ENCODE data around the gene GGPS1. TPM values are rescaled to one million over a fixed set of nuclear protein-coding genes. Genes with fewer than 3 reads are reported as not detected.
"Not testable (repeated sequence)": the region's sequence is repeated elsewhere in the genome, so short reads cannot be mapped to it uniquely, and the experiment has no call there.

GGPS1 gene
- total RNA-seq, 1 experiment from 2014 or later: 17.4 TPM

DNA sequence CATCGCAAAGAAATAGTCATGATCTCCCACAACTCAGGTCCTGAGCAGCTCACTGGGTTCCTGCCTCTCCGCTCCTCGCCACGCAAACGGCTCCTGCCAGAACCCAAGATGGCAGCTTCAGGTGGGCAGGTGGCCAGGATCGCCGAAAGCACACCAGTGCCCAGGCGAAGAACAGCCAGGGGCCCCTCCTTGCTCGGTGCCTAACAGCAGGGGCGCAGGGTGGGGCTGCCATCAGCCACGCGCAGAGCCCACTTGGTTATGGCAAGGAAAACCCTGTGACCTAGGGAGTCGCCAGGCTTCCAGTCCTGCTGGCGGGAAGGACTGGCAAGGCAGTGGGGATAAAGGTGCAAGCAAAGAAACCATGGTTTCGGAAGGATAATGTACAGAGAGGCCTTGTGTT lies 47.9 kb upstream of the GGPS1 start:
- ChIA-PET POLR2A (ENCODE audit: unreplicated experiment) (interaction anchor here (0.5 kb wide), 1 partner anchor 502 kb away, joined by 8 read pairs; no protein-coding TSS in a partner anchor), CTCF (no interaction called here)
- Histone ChIP-seq H3K27ac (ENCODE audit: low read length) (no peak overlapping the region), H3K4me1 (ENCODE audit: insufficient read depth, low read length) (no peaks in the 10 kb centered on the region), H3K9ac (ENCODE audit: low read length) (no peak overlapping the region), H3K4me2 (ENCODE audit: low read length) (no peak overlapping the region), H3K27me3 (ENCODE audit: low read length) (no peaks in the 10 kb centered on the region), H3K36me3 (ENCODE audit: low read depth, low read length) (no peaks in the 10 kb centered on the region), H3K4me3 (ENCODE audit: low read length) (no peak overlapping the region), H2AFZ (ENCODE audit: low read length) (no peak overlapping the region), H3K9me3 (ENCODE audit: low read length) (no peaks in the 10 kb centered on the region), H3K9me2 (replicated peaks; ENCODE audit: low read length) (no peaks in the 10 kb centered on the region), H3K79me2 (ENCODE audit: low read length) (peaks cover 88% of the 10 kb centered on the region), H3F3A (ENCODE audit: low read length, unreplicated experiment) (no peaks in the 10 kb centered on the region), H4K20me1 (ENCODE audit: low read length) (no peaks in the 10 kb centered on the region; the same call in 1 of the 2 replicates)
- no peak for ATAC-seq
- BruUV-seq (replicated peaks): no TSS peak
- TF ChIP-seq EZH2phosphoT487 (IDR thresholded peaks at IDR 0.05; ENCODE audit: borderline replicate concordance, low read length) (no peak), CTCF (conservative IDR thresholded peaks at IDR 0.05; ENCODE audit: low read depth, low read length) (no peak)
- DNase-seq: no peak
- intact Hi-C loops (cut with micrococcal nuclease): no loop called here

GRCh38 chr1:235283636-235284035 lies 44.7 kb upstream of the GGPS1 start:
- H3K9ac ChIP-seq (ENCODE audit: low read length); H3K27me3 ChIP-seq (ENCODE audit: low read length); H3K4me3 ChIP-seq (ENCODE audit: low read length); CTCF ChIA-PET; intact Hi-C loops (cut with micrococcal nuclease); H3K9me2 ChIP-seq (replicated peaks; ENCODE audit: low read length); H3F3A ChIP-seq (ENCODE audit: low read length, unreplicated experiment); POLR2A ChIA-PET (ENCODE audit: unreplicated experiment); DNase-seq; H3K9me3 ChIP-seq (ENCODE audit: low read length); BruUV-seq (replicated peaks); H2AFZ ChIP-seq (ENCODE audit: low read length); H3K4me1 ChIP-seq (ENCODE audit: insufficient read depth, low read length); H4K20me1 ChIP-seq (ENCODE audit: low read length); H3K36me3 ChIP-seq (ENCODE audit: low read depth, low read length); ATAC-seq; H3K4me2 ChIP-seq (ENCODE audit: low read length); H3K27ac ChIP-seq (ENCODE audit: low read length): not testable (repeated sequence)
- H3K79me2 ChIP-seq (ENCODE audit: low read length): peaks cover 87% of the 10 kb centered on the region

- no peak for TF ChIP-seq EZH2 (IDR thresholded peaks at IDR 0.05; ENCODE audit: low read length, unreplicated experiment)
- no peak for TF ChIP-seq CTCF (conservative IDR thresholded peaks at IDR 0.05; ENCODE audit: low read depth, low read length)
- intact Hi-C loops (cut with micrococcal nuclease): no loop called here
These were observed 44.1 kb upstream of the GGPS1 start for GRCh38 chr1:235284231-235284769.

More at GRCh38 chr1:235284231-235284769, 44.1 kb upstream of the GGPS1 start:
- DNase-seq: no peak
- Histone ChIP-seq H3F3A (ENCODE audit: low read length, unreplicated experiment) (no peaks in the 10 kb centered on the region), H3K4me1 (ENCODE audit: insufficient read depth, low read length) (no peaks in the 10 kb centered on the region), H3K4me3 (ENCODE audit: low read length) (no peak overlapping the region), H3K79me2 (ENCODE audit: low read length) (peaks cover 87% of the 10 kb centered on the region), H3K9me3 (ENCODE audit: low read length) (no peaks in the 10 kb centered on the region), H3K27ac (ENCODE audit: low read length) (no peak overlapping the region), H2AFZ (ENCODE audit: low read length) (no peak overlapping the region), H3K36me3 (ENCODE audit: low read depth, low read length) (no peaks in the 10 kb centered on the region), H4K20me1 (ENCODE audit: low read length) (no peaks in the 10 kb centered on the region; the same call in 1 of the 2 replicates), H3K9me2 (replicated peaks; ENCODE audit: low read length) (no peaks in the 10 kb centered on the region), H3K9ac (ENCODE audit: low read length) (no peak overlapping the region), H3K4me2 (ENCODE audit: low read length) (no peak overlapping the region), H3K27me3 (ENCODE audit: low read length) (no peaks in the 10 kb centered on the region)
- ChIA-PET POLR2A (ENCODE audit: unreplicated experiment) (no interaction called here), CTCF (no interaction called here)
- no peak for ATAC-seq
- BruUV-seq (replicated peaks): no TSS peak
